Psoas muscle (tissue), 8 donors: ENCODE data around the gene BIVM. TPM values are rescaled to one million over a fixed set of nuclear protein-coding genes. Genes with fewer than 3 reads are reported as not detected.

Experiments used
- ATAC-seq, 4 donors: fragments of 200-7000 bp; cut with Tn5 transposase; one replicate each; pipeline ENCODE4 v1.9.1; 2020; ENCODE audit warnings: moderate library complexity in 3 of 4, mild to moderate bottlenecking in 2 of 4
- DNase-seq, 2 donors: peaks; one replicate each; pipeline ENCODE4 v3.0.0-alpha.2; 2020
- H3K27ac ChIP-seq: fragments of 200-600 bp; one replicate; pipeline ENCODE4 v1.8.0; 2022
- H3K27me3 ChIP-seq, 3 donors: fragments of 200-600 bp in 1 of 3; one replicate each; pipeline versions ENCODE4 v1.6.1 to v1.8.0; 2013 to 2022; ENCODE audit warnings: low read length in 2 of 3, mild to moderate bottlenecking in 2 of 3, moderate library complexity in 1 of 3; ENCODE audit not compliant: insufficient read depth in 3 of 3
- H3K36me3 ChIP-seq, 2 donors: fragments of 200-600 bp in 1 of 2; one replicate each; pipeline versions ENCODE4 v1.6.1 to v1.8.0; 2013 to 2022; ENCODE audit warnings: low read depth in 1 of 2, mild to moderate bottlenecking in 1 of 2, moderate library complexity in 1 of 2; ENCODE audit not compliant: insufficient read depth in 1 of 2
- H3K4me1 ChIP-seq: fragments of 200-600 bp; one replicate; pipeline ENCODE4 v1.8.0; 2022
- H3K4me3 ChIP-seq: fragments of 200-600 bp; one replicate; pipeline ENCODE4 v1.8.0; 2022; ENCODE audit warnings: mild to moderate bottlenecking
- H3K9me3 ChIP-seq: fragments of 200-600 bp; one replicate; pipeline ENCODE4 v1.8.0; 2022
- CTCF ChIP-seq: fragments of 200-600 bp; IDR thresholded peaks from one replicate; pipeline ENCODE4 v1.8.0; 2022; ENCODE audit warnings: antibody characterized with exemption
- WGBS, 3 donors: extraction: QIAGEN DNeasy Blood & Tissue Kit; methylation state at CpG; one replicate each; pipeline versions ENCODE4 v1.1.6 to v1.1.7; 2013; 5-methylcytosine and 5-hydroxymethylcytosine counted together
- intact Hi-C, 2 donors: fragments of 100-400 bp; cut with DNase I; formaldehyde crosslinking; loops; one replicate each; pipeline versions ENCODE4 v1.11.0 to v1.14.2; 2022
- polyA plus RNA-seq, 3 donors: library from polyadenylated mRNA; stranded (reverse); fragments of 200-250 nt; gene quantifications; one replicate each; pipeline ENCODE4 v1.2.3, GENCODE V29; 2013
- total RNA-seq, 4 donors: library from RNA; stranded (reverse); fragmentation: NEBNext Ultra II Directional in 2 of 4; extraction: Animal tissue kit (Norgen Biotek cat#: 25700) in 2 of 4; gene quantifications; one replicate each; pipeline versions ENCODE4 v1.2.1 to v1.2.4, GENCODE V29; 2021 to 2023
- donor health status: healthy with polysubstance abuse.
- donor health status: DM: no; HTN: no; CAD: no; lungs with moderate emphysema.
- donor health status: Bipolar disorder and iron deficiency.
- donor health status: healthy.
- donor health status: DM: yes; HTN: yes; CAD: no.
- donor health status: DM: no; HTN: no; CAD: no.
- donor health status: DM: no; HTN: no; CAD: no.
- donor health status: DM: yes; HTN: yes; CAD: no.

Gene BIVM
- total and polyA plus RNA-seq, 7 donors, result 7.9 to 24.6 (median 17.2) TPM

DNA sequence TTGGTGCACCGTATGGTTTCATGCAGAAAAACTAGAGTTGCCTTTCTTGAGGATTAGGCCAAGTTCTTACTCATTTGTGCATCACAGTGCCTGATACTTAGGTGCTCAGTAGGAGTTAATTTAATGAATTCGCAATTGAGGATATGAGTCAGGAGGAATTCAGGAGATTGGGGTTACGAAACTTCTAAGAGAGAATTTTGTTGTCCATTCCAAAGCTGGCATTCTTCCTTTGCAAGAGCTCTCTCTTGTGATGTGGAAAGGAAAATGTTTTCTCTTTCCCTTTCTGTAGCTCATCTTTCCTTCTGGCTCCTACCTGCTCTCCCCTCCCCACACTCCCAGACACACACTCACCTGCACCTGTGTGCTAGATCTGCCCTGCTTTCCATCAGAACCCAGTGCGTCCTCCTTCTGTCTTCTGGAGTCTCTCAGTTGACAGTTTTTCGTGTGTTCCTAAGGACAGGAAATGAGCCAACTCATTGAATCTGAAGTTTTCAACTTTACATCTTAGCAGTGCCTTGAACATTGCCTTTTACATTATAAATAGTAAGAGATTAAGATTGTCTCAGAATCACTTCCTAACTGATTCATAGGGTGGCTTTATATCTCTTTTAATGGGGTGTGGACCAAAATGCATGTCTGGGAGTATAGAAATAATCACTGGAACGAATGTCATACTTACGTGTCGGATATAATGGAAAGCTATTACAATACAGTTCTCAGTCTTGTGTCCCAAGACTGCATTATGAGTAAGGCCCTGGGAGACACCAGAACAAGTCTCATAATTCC, 27.2 kb downstream of the BIVM start:
- no peaks in the 10 kb centered on the region for H3K9me3 ChIP-seq
- 86 to 90% (median 90%) methylated on average over 8 of the region's 8 CpGs for WGBS, 3 donors
- intact Hi-C loops, result no loop called here
- no peaks in the 10 kb centered on the region for H3K27me3 ChIP-seq
- DNase-seq (no peak), ATAC-seq (no peak)
- no peak overlapping the region for H3K4me3 ChIP-seq
- H3K4me1 ChIP-seq, result no peaks in the 10 kb centered on the region
- no peak for TF ChIP-seq CTCF
- peaks cover 18 to 85% of the 10 kb centered on the region in 2 donors for H3K36me3 ChIP-seq
- no peak overlapping the region for H3K27ac ChIP-seq

- Histone ChIP-seq H3K36me3 (peaks cover 5 to 80% of the 10 kb centered on the region in 2 donors), H3K4me1 (no peaks in the 10 kb centered on the region), H3K4me3 (no peak overlapping the region), H3K27me3 (no peaks in the 10 kb centered on the region), H3K27ac (no peak overlapping the region), H3K9me3 (no peaks in the 10 kb centered on the region)
- ATAC-seq (no peak), DNase-seq (no peak)
- TF ChIP-seq CTCF, result no peak
- intact Hi-C loops, result no loop called here
- WGBS, 3 donors, result 45 to 48% (median 47%) methylated on average over 4 of the region's 4 CpGs
Observed at GRCh38 chr13:102830646-102831045, 31.7 kb downstream of the BIVM start.

- H3K27ac ChIP-seq, result no peak overlapping the region
- no peak for DNase-seq
- no peaks in the 10 kb centered on the region for H3K4me1 ChIP-seq
- H3K4me3 ChIP-seq, result no peak overlapping the region
- no peaks in the 10 kb centered on the region for H3K27me3 ChIP-seq
- TF ChIP-seq CTCF, result no peak
- peaks cover 9 to 85% of the 10 kb centered on the region in 2 donors for H3K36me3 ChIP-seq
- 97 to 99% (median 97%) methylated on average over 4 of the region's 4 CpGs for WGBS, 3 donors
- ATAC-seq, result no peak
- intact Hi-C loops, result no loop called here
- no peaks in the 10 kb centered on the region for H3K9me3 ChIP-seq
Observed at GRCh38 chr13:102836471-102836870, 37.6 kb downstream of the BIVM start.

DNA sequence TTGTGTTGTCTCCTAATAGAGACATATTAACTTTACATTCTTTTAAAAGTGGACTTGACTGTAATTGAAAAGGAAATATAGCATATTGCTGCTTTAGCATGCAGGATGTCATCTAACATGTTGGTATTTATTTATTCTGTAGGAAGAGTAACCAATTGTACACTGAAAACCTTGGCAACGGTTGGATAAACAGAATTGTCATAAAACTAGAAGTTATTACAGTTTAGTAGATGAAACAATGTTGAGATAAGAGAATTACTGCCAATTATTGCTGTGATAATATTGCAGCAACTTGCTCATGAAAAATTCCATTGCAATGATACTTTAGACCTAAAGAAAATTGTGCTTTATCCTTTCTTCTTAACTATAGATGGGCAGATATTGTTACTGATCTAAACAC, 39.4 kb downstream of the BIVM start:
- WGBS, 3 donors, result 74 to 95% (median 81%) methylated on average over 1 of the region's 1 CpG
- DNase-seq (no peak), ATAC-seq (no peak)
- H3K27me3 ChIP-seq, result no peaks in the 10 kb centered on the region
- peaks cover 9 to 94% of the 10 kb centered on the region in 2 donors for H3K36me3 ChIP-seq
- no peak overlapping the region for H3K27ac ChIP-seq
- intact Hi-C loops, result no loop called here
- no peaks in the 10 kb centered on the region for H3K9me3 ChIP-seq
- H3K4me1 ChIP-seq, result no peaks in the 10 kb centered on the region
- H3K4me3 ChIP-seq, result no peak overlapping the region
- no peak for TF ChIP-seq CTCF

DNA sequence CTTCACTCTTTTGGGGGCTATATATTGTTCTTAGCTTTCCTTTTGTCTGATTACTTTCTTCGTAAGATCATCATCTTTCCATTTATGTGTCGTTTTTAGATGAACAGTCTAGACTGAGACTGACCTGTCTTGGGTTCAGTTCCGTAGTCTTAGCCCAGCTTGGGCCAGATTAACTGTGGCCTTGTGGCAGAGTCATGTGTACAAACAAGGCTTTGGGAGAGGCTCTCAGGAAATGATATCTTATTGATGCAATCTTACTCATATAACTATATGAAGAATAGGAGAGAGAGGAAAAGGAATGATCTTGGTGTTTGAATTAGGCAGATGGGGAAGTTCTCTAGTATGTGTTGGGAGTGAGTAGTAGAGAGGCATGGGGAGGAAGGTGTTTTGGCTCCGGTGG, 40.1 kb downstream of the BIVM start:
- Histone ChIP-seq H3K4me1 (no peaks in the 10 kb centered on the region), H3K27ac (no peak overlapping the region), H3K9me3 (no peaks in the 10 kb centered on the region), H3K36me3 (peaks cover 9 to 89% of the 10 kb centered on the region in 2 donors), H3K27me3 (no peaks in the 10 kb centered on the region), H3K4me3 (no peak overlapping the region)
- no peak for DNase-seq
- 45 to 49% (median 48%) methylated on average over 4 of the region's 4 CpGs for WGBS, 3 donors
- intact Hi-C loops, result no loop called here
- no peak for ATAC-seq
- TF ChIP-seq CTCF, result no peak
